GM21723 (cell line): ENCODE data around the gene RCCD1.

Experiments
- ATAC-seq: cut with Tn5 transposase; IDR thresholded peaks from one replicate; pipeline ENCODE4 v1.9.1; 2021; ENCODE audit warnings: mild to moderate bottlenecking, moderate library complexity; ENCODE audit not compliant: unreplicated experiment

Gene RCCD1

DNA sequence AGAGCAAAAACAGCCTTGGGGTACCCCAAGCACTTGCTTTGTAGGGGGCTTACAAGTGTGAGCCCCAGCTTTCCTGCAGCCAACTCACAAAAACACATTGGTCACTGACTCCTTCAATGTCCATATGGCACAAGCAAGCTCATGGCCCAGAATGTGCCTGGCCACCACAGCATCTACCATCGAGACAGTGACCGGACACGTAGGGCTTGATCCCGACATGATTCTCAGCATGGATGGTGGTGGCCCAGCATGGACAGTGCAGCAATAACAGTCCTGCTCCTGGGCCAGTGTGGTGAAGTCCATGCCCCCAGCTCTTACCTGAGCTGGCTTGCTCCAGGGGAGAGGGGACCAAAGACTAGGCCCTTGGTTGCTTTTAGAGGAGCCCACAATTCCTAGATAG lies 13.6 kb upstream of the RCCD1 start:
- no peak for ATAC-seq

- no peak for ATAC-seq
These were observed 12.1 kb upstream of the RCCD1 start for GRCh38 chr15:90942354-90943120.

GRCh38 chr15:90945091-90945490 lies 9.6 kb upstream of the RCCD1 start:
- ATAC-seq: no peak

GRCh38 chr15:90946538-90946937 lies 8.1 kb upstream of the RCCD1 start:
- no peak for ATAC-seq

DNA sequence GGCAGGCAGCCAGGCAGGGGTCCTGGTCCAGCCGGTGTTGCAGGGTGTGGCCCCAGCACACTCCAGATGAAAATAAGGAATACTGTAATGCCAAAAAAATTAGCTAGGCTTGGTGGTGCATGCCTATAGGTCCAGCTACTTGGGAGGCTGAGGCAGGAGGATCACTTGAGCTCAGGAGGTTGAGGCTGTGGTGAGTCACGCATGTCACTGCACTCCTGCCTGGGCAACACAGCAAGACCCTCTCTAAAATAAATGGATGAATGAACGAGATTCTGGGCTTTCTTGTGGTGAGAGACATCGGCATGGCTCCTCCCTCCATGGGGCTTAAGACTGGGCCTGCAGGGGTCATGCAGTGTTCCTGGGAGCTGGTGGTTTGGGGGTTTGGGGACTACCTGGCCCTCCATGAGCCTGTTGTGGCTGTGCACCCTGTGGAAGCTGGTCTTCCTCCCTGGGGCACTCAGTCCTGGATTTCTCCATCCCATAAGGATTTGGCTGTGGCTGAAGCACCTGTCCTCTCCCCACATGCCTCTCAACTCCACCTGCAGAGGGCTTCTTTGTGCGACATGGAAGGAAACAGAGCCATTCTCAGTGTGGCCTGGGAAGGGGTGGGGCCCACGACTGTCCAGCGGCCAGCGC lies 7.6 kb upstream of the RCCD1 start:
- ATAC-seq: no peak

- ATAC-seq: no peak
These were observed 6.9 kb upstream of the RCCD1 start for GRCh38 chr15:90947577-90948357.

- no peak for ATAC-seq
These were observed 6.2 kb upstream of the RCCD1 start for GRCh38 chr15:90948506-90948905.

DNA sequence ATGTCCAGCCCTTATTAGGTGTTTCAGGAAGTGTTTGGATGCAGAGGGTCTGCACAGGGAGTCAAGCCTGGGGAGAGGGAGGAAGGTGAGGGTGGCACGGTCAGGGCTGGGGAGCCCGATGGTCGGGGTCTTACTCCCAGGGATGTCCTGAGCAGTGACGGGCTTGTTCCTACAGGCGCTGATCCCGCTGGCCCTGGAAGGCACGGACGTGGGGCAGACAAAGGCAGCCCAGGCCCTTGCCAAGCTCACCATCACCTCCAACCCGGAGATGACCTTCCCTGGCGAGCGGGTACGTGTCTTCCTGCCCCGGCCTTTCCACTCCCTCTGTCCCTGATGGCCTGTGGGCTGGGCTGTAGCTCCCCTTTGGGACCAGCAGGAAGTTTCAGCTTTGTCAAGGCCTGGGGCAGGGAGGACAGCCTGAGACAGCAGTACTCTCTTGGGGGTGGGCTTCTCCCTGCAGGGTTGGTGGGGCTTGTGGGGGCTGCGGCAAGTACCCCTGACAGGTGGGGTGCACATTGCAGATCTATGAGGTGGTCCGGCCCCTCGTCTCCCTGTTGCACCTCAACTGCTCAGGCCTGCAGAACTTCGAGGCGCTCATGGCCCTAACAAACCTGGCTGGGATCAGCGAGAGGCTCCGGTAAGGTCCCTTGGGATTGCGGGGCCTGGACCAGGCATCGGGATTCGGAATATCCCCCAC lies 4.6 kb upstream of the RCCD1 start:
- ATAC-seq: no peak

DNA sequence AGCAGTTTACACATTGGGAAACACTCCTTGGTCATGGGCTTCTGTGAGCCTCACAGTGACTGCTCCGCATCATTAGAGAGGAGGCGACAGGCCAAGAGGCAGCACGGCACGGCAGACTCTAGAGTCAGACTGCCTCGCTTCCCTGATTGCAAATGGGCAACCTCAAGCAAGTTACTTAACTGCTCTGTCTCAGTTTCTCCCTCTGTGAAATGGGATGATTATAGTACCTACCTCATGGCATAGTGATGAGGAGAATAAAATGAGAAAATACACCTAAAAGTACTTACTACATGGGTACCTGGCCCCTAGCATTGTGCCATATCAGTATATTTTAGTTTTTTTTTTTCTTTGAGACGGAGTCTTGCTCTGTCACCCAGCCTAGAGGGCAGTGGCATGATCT lies 4.0 kb upstream of the RCCD1 start:
- no peak for ATAC-seq

DNA sequence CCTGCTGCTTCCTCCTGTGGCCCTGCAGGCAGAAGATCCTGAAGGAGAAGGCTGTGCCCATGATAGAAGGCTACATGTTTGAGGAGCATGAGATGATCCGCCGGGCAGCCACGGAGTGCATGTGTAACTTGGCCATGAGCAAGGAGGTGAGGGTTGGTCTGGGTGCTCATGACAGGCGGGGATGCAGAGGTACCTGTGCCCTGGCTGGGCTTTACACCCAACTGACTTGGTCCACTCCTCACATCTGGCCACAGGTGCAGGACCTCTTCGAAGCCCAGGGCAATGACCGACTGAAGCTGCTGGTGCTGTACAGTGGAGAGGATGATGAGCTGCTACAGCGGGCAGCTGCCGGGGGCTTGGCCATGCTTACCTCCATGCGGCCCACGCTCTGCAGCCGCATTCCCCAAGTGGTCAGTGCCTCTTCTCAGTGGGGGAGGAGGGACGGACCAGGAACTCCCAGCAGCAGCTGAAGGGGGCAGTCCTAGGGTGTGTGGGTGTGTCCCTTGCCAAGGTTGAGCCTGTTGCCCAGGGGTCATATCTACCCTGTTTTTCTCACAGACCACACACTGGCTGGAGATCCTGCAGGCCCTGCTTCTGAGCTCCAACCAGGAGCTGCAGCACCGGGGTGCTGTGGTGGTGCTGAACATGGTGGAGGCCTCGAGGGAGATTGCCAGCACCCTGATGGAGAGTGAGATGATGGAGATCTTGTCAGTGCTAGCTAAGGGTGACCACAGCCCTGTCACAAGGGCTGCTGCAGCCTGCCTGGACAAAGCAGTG lies 1.6 kb upstream of the RCCD1 start:
- no peak for ATAC-seq

GRCh38 chr15:90953947-90954711 lies 555 bp upstream of the RCCD1 start:
- no peak for ATAC-seq

DNA sequence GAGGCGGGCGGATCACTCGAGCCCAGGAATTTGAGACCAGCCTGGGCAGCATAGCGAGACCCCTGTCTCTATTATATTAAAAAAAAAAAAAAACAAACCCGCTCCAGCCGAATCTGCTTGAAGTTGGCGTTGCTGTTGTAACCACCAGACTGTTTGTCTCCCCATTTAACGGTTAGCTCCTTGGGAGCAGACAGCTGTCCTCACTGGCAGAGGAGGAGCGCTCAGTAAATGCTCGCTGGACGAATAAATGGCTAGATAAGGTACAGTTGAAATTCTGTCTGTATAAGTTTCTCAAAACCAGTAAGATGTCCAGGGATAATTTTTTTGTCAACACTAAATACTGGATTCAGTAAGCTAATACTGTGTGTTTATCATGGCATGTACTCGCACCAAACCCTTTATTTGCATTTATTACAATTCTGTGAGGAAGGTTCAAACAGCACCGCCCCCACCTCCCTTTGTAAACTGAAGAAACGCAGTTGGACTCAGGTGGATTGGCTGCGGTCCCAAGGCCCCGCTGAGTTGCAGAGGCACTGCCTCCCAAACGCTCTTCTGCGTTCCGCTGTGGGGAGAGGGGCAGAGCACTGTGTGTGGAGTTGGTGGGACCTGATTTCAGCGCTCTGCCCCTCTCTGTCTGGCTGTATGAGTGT lies 1.1 kb downstream of the RCCD1 start:
- no peak for ATAC-seq

- ATAC-seq: peak; percentile 22
These were observed 1.8 kb downstream of the RCCD1 start for GRCh38 chr15:90956274-90957030.

DNA sequence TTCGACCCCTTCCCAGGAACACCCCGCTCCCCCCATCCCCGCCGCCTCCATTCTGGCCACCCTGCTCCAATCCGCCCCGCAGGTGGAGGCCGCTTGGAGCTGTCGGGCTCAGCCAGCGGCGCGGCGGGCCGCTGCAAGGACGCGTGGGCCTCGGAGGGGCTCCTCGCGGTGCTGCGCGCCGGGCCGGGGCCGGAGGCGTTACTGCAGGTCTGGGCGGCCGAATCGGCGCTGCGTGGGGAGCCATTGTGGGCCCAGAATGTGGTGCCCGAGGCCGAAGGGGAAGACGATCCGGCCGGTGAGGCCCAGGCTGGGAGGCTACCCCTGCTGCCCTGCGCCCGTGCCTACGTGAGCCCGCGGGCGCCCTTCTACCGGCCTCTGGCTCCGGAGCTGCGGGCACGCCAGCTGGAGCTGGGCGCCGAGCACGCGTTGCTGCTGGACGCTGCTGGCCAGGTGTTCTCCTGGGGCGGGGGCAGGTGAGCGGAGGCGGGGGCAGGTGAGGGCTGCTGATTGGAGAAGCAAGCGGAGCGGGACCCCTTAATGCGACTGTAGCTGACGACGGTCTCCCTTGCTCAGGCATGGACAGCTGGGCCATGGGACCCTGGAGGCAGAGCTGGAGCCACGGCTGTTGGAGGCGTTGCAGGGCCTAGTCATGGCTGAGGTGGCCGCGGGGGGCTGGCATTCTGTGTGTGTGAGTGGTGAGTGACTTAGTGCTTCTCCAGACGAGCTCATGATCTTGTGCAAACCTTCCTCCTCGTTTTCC lies 2.5 kb downstream of the RCCD1 start:
- ATAC-seq: no peak

- ATAC-seq: no peak
These were observed 3.1 kb downstream of the RCCD1 start for GRCh38 chr15:90957791-90958190.

GRCh38 chr15:90959028-90959595 lies 4.4 kb downstream of the RCCD1 start:
- ATAC-seq: no peak

GRCh38 chr15:90959894-90960293 lies 5.2 kb downstream of the RCCD1 start:
- ATAC-seq: no peak
